HepG2 (cell line): ENCODE measurements around the gene ENPP1. TPM values are rescaled to one million over a fixed set of nuclear protein-coding genes. Genes with fewer than 3 reads are reported as not detected.

Source experiments
- CEBPG ChIP-seq: IDR thresholded peaks from 2 replicates; pipeline ENCODE4 v1.6.1; 2016
- DMAP1 ChIP-seq: IDR thresholded peaks from 2 replicates; pipeline ENCODE4 v1.6.1; 2016
- EZH2 ChIP-seq: conservative IDR thresholded peaks from 2 replicates; pipeline ENCODE4 v1.6.1; 2012; ENCODE audit warnings: mild to moderate bottlenecking, low read depth, low read length, moderate library complexity
- GABPA ChIP-seq, 2 experiments: IDR thresholded peaks; 2 replicates each; pipeline ENCODE4 v1.6.1; 2011 to 2016; ENCODE audit warnings: low read depth in 2 of 2, low read length in 1 of 2, missing biosample characterization in 1 of 2, missing genetic modification characterization in 1 of 2
- MED1 ChIP-seq: sonication (generic); formaldehyde crosslinking; IDR thresholded peaks from 2 replicates; pipeline ENCODE4 v1.4.0; 2020; ENCODE audit warnings: missing genetic modification reagents
- MIXL1 ChIP-seq: IDR thresholded peaks from 2 replicates; pipeline ENCODE4 v1.6.1; 2016
- NFIB ChIP-seq: sonication (generic); formaldehyde crosslinking; IDR thresholded peaks from 2 replicates; pipeline ENCODE4 v1.9.0; 2021; ENCODE audit warnings: missing genetic modification reagents, mild to moderate bottlenecking, borderline replicate concordance
- NONO ChIP-seq, 2 experiments: fragments of 450-650 bp in 1 of 2; sonication (generic) in 1 of 2; formaldehyde crosslinking in 1 of 2; IDR thresholded peaks in 1 of 2; conservative IDR thresholded peaks in 1 of 2; 2 replicates each; pipeline versions ENCODE4 v1.6.1 to v1.8.0; 2017 to 2022; ENCODE audit warnings: mild to moderate bottlenecking in 1 of 2, missing genetic modification reagents in 1 of 2, moderate library complexity in 1 of 2
- PTBP1 ChIP-seq: fragments of 200-400 bp; formaldehyde crosslinking; IDR thresholded peaks from 2 replicates; pipeline ENCODE4 v1.6.1; 2018; ENCODE audit warnings: low read length, low read depth; ENCODE audit not compliant: poor library complexity, severe bottlenecking
- RAD21 ChIP-seq: fragments of 450-650 bp; formaldehyde crosslinking; IDR thresholded peaks from 2 replicates; pipeline ENCODE4 v1.5.0; 2020; ENCODE audit warnings: mild to moderate bottlenecking
- SALL1 ChIP-seq: sonication (generic); formaldehyde crosslinking; IDR thresholded peaks from 2 replicates; pipeline ENCODE4 v1.8.0; 2022; ENCODE audit warnings: mild to moderate bottlenecking, missing genetic modification reagents
- STAG1 ChIP-seq: sonication (generic); formaldehyde crosslinking; IDR thresholded peaks from 2 replicates; pipeline ENCODE4 v1.4.0; 2020; ENCODE audit warnings: missing genetic modification reagents
- TEAD3 ChIP-seq: optimal IDR thresholded peaks from 2 replicates; pipeline ENCODE3; 2016; ENCODE audit warnings: borderline replicate concordance
- XRCC5 ChIP-seq: fragments of 200-400 bp; formaldehyde crosslinking; optimal IDR thresholded peaks from 2 replicates; pipeline ENCODE3; 2017; ENCODE audit warnings: mild to moderate bottlenecking, low read length
- ZBTB7A ChIP-seq: sonication (generic); formaldehyde crosslinking; IDR thresholded peaks from 2 replicates; pipeline ENCODE4 v1.8.0; 2022; ENCODE audit warnings: mild to moderate bottlenecking, missing genetic modification reagents
- ZFP37 ChIP-seq: sonication (generic); formaldehyde crosslinking; IDR thresholded peaks from 2 replicates; pipeline ENCODE4 v1.4.0; 2020; ENCODE audit warnings: missing genetic modification reagents, borderline replicate concordance
- ZIK1 ChIP-seq: sonication (generic); formaldehyde crosslinking; IDR thresholded peaks from 2 replicates; pipeline ENCODE4 v1.5.0; 2020; ENCODE audit warnings: mild to moderate bottlenecking, low read depth, missing genetic modification reagents, borderline replicate concordance
- ZMAT3 ChIP-seq: sonication (generic); formaldehyde crosslinking; conservative IDR thresholded peaks from 2 replicates; pipeline ENCODE4 v1.7.0; 2021; ENCODE audit warnings: missing genetic modification reagents
- ZNF121 ChIP-seq: sonication (generic); formaldehyde crosslinking; IDR thresholded peaks from 2 replicates; pipeline ENCODE4 v1.5.0; 2020; ENCODE audit warnings: mild to moderate bottlenecking, missing genetic modification reagents
- ZNF331 ChIP-seq: sonication (generic); formaldehyde crosslinking; IDR thresholded peaks from 2 replicates; pipeline ENCODE4 v1.4.0; 2020; ENCODE audit warnings: missing genetic modification reagents
- ZNF564 ChIP-seq: sonication (generic); formaldehyde crosslinking; IDR thresholded peaks from 2 replicates; pipeline ENCODE4 v1.8.1; 2023; ENCODE audit warnings: mild to moderate bottlenecking, missing genetic modification reagents
- ZNF839 ChIP-seq: sonication (generic); formaldehyde crosslinking; IDR thresholded peaks from 2 replicates; pipeline ENCODE4 v1.4.0; 2020; ENCODE audit warnings: missing genetic modification reagents, mild to moderate bottlenecking, borderline replicate concordance
- polyA plus RNA-seq, 8 experiments: library from polyadenylated mRNA; depleted of rRNA in 3 of 8; stranded (reverse) in 7 of 8; unstranded in 1 of 8; fragments of >200 nt; fragmentation: Illumina TruSeq in 4 of 8; extraction: Trizol in 4 of 8; gene quantifications; 2 replicates each; pipeline versions ENCODE4 v1.2.1 to v1.2.3, GENCODE V29; 2011 to 2016; ENCODE audit warnings: low read depth in 4 of 8, missing spikeins in 1 of 8, mixed read lengths in 1 of 8; ENCODE audit not compliant: insufficient read depth in 1 of 8
- total RNA-seq, 5 experiments: library from RNA; depleted of rRNA; stranded (reverse); fragments of >200 nt; fragmentation: Illumina TruSeq; extraction: Trizol; gene quantifications; 2 replicates each; pipeline ENCODE4 v1.2.3, GENCODE V29; 2016; ENCODE audit warnings: low read depth in 1 of 5
- TF ChIP-seq, protein P1 (sequence below): IDR thresholded peaks from 2 replicates; pipeline ENCODE4 v1.6.1; 2018; ENCODE audit warnings: missing genetic modification reagents
- TF ChIP-seq, protein P2 (sequence below): IDR thresholded peaks from 2 replicates; pipeline ENCODE4 v1.6.1; 2012; ENCODE audit warnings: inconsistent platforms
- TF ChIP-seq, protein P3 (sequence below): sonication (generic); formaldehyde crosslinking; IDR thresholded peaks from 2 replicates; pipeline ENCODE4 v1.4.0; 2020; ENCODE audit warnings: missing genetic modification reagents
- TF ChIP-seq, protein P4 (sequence below): sonication (generic); formaldehyde crosslinking; IDR thresholded peaks from 2 replicates; pipeline ENCODE4 v1.5.1; 2020; ENCODE audit warnings: missing genetic modification reagents, mild to moderate bottlenecking, borderline replicate concordance
- TF ChIP-seq, protein P5 (sequence below): IDR thresholded peaks from 2 replicates; pipeline ENCODE4 v1.6.1; 2018; ENCODE audit warnings: missing genetic modification reagents, mild to moderate bottlenecking, missing compliant biosample characterization

Gene ENPP1
- total and polyA plus RNA-seq, 2 of the 13 experiments (the other 11 are each of a cell fraction or from before 2014, with no cell fraction given) = 56.5 to 160 TPM

DNA sequence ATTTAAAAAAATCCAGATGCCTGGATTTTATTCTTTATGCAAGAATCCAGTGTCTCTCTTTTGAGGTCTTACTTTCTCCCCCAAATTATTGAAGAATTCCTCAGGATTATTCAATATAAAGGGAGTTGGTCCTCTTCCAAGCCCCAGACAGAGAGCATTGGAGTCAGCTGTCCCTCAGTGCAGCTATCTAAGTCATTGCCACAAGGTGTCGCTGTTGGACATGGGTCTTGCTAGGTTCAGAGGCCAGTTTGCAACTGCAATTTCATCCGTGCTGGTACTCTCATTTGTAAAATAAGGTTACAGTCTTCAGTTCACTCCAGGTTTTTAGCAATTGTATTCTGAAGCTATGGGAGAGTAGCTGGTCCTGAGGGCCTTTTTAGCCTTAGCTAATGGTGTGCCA, 115.5 kb downstream of the ENPP1 start (continued):
- TF ChIP-seq, protein P1, sequence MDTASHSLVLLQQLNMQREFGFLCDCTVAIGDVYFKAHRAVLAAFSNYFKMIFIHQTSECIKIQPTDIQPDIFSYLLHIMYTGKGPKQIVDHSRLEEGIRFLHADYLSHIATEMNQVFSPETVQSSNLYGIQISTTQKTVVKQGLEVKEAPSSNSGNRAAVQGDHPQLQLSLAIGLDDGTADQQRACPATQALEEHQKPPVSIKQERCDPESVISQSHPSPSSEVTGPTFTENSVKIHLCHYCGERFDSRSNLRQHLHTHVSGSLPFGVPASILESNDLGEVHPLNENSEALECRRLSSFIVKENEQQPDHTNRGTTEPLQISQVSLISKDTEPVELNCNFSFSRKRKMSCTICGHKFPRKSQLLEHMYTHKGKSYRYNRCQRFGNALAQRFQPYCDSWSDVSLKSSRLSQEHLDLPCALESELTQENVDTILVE = no peak
- TF ChIP-seq MIXL1 = 0 out of 2 replicates have a peak, but pooled peaks have one; percentile 19
- no peak for TF ChIP-seq ZNF564
- peak; percentile 93 for TF ChIP-seq STAG1
- peak; percentile 86 for TF ChIP-seq RAD21 (CRISPR knock-in tag)
- no peak for TF ChIP-seq ZIK1 (CRISPR knock-in tag)
- no peak for TF ChIP-seq ZNF121 (CRISPR knock-in tag)
- no peak for TF ChIP-seq ZNF839 (CRISPR knock-in tag)
- no peak for TF ChIP-seq PTBP1
- TF ChIP-seq NONO (IDR thresholded peaks at IDR 0.05) = no peak
- no peak for TF ChIP-seq NONO (CRISPR knock-in tag; conservative IDR thresholded peaks at IDR 0.05)
- TF ChIP-seq EZH2 = no peak
- peak; percentile 33; the same call in 1 of the 2 replicates for TF ChIP-seq SALL1 (CRISPR knock-in tag)
- no peak for TF ChIP-seq ZMAT3
- no peak for TF ChIP-seq NFIB
- TF ChIP-seq MED1 = no peak
- TF ChIP-seq TEAD3 = peak; percentile 35
- no peak for TF ChIP-seq DMAP1
- peak; percentile 28 for TF ChIP-seq XRCC5
- TF ChIP-seq, protein P2, sequence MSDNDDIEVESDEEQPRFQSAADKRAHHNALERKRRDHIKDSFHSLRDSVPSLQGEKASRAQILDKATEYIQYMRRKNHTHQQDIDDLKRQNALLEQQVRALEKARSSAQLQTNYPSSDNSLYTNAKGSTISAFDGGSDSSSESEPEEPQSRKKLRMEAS = no peak
- TF ChIP-seq, protein P3, sequence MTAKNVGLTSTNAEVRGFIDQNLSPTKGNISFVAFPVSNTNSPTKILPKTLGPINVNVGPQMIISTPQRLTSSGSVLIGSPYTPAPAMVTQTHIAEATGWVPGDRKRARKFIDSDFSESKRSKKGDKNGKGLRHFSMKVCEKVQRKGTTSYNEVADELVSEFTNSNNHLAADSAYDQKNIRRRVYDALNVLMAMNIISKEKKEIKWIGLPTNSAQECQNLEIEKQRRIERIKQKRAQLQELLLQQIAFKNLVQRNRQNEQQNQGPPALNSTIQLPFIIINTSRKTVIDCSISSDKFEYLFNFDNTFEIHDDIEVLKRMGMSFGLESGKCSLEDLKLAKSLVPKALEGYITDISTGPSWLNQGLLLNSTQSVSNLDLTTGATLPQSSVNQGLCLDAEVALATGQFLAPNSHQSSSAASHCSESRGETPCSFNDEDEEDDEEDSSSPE (CRISPR knock-in tag) = no peak
- no peak for TF ChIP-seq ZFP37 (CRISPR knock-in tag)
- peak; percentile 32; the same call in 1 of the 2 replicates for TF ChIP-seq ZNF331 (CRISPR knock-in tag)
- TF ChIP-seq ZBTB7A (CRISPR knock-in tag) = no peak
- TF ChIP-seq, protein P4, sequence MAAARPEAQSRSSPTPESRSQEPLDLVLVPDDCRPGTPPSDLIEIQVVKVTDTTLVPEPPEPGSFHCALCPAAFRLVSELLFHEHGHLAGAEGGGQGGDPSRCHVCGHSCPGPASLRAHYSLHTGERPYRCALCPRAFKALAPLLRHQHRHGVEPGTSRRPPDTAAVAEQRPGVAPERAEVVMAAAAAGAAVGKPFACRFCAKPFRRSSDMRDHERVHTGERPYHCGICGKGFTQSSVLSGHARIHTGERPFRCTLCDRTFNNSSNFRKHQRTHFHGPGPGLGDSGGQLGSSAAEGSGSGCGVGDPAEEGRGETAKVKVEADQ (CRISPR knock-in tag) = 0 out of 2 replicates have a peak, but pooled peaks have one; percentile 46
- TF ChIP-seq, protein P5, sequence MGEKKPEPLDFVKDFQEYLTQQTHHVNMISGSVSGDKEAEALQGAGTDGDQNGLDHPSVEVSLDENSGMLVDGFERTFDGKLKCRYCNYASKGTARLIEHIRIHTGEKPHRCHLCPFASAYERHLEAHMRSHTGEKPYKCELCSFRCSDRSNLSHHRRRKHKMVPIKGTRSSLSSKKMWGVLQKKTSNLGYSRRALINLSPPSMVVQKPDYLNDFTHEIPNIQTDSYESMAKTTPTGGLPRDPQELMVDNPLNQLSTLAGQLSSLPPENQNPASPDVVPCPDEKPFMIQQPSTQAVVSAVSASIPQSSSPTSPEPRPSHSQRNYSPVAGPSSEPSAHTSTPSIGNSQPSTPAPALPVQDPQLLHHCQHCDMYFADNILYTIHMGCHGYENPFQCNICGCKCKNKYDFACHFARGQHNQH (CRISPR knock-in tag) = no peak
- TF ChIP-seq GABPA (IDR thresholded peaks at IDR 0.05; ENCODE audit: low read depth, low read length) = no peak
- no peak for TF ChIP-seq GABPA (CRISPR knock-in tag; IDR thresholded peaks at IDR 0.05; ENCODE audit: low read depth)
- TF ChIP-seq CEBPG (CRISPR knock-in tag) = peak; percentile 34; the same call in 1 of the 2 replicates
